Loucy (cell line): ENCODE measurements around the gene TMEM196.
"Not testable (repeated sequence)": the region's sequence is repeated elsewhere in the genome, so short reads cannot be mapped to it uniquely, and the experiment has no call there.

Experiments used
- H2AFZ ChIP-seq: fragments of 200-600 bp; sonication (generic); 2 replicates; pipeline ENCODE4 v1.6.0; 2016; ENCODE audit warnings: antibody characterized with exemption, mild to moderate bottlenecking, low read length, moderate library complexity
- H3F3A ChIP-seq: fragments of 200-600 bp; 2 replicates; pipeline ENCODE4 v1.6.0; 2016; ENCODE audit warnings: antibody characterized with exemption, low read depth, mild to moderate bottlenecking
- H3K27me3 ChIP-seq: fragments of 200-600 bp; sonication (generic); 2 replicates; pipeline ENCODE4 v1.6.1; 2014; ENCODE audit warnings: low read length, mild to moderate bottlenecking; ENCODE audit not compliant: insufficient read depth, poor library complexity, severe bottlenecking
- H3K36me3 ChIP-seq: fragments of 200-600 bp; sonication (generic); 2 replicates; pipeline ENCODE4 v1.6.1; 2016; ENCODE audit warnings: low read length; ENCODE audit not compliant: insufficient read depth
- H3K4me1 ChIP-seq: fragments of 200-600 bp; sonication (generic); 2 replicates; pipeline ENCODE4 v1.5.1; 2014; ENCODE audit warnings: low read length, mild to moderate bottlenecking; ENCODE audit not compliant: insufficient read depth, poor library complexity, severe bottlenecking
- H3K4me2 ChIP-seq: fragments of 200-600 bp; sonication (generic); 2 replicates; pipeline ENCODE4 v1.6.0; 2014; ENCODE audit warnings: antibody characterized with exemption, low read length, low read depth, mild to moderate bottlenecking; ENCODE audit not compliant: poor library complexity, severe bottlenecking
- H3K4me3 ChIP-seq: fragments of 200-600 bp; sonication (generic); 2 replicates; pipeline ENCODE4 v1.5.1; 2014; ENCODE audit warnings: low read length, mild to moderate bottlenecking, mixed read lengths; ENCODE audit not compliant: poor library complexity, severe bottlenecking
- H3K79me2 ChIP-seq: fragments of 200-600 bp; sonication (generic); 2 replicates; pipeline ENCODE4 v1.6.1; 2014; ENCODE audit warnings: low read length; ENCODE audit not compliant: insufficient read depth
- H3K9ac ChIP-seq: fragments of 200-600 bp; sonication (generic); 2 replicates; pipeline ENCODE4 v1.6.0; 2014; ENCODE audit warnings: mild to moderate bottlenecking, low read depth, low read length, moderate library complexity; ENCODE audit not compliant: poor library complexity, severe bottlenecking
- H3K9me2 ChIP-seq: fragments of 200-600 bp; sonication (generic); replicated peaks from 2 replicates; pipeline ENCODE4 v1.6.1; 2016; ENCODE audit warnings: low read depth, low read length, mixed read lengths
- H3K9me3 ChIP-seq: fragments of 200-600 bp; sonication (generic); 2 replicates; pipeline ENCODE4 v1.6.1; 2014; ENCODE audit warnings: mild to moderate bottlenecking, antibody characterized with exemption, low read length, low read depth; ENCODE audit not compliant: insufficient read depth
- H4K20me1 ChIP-seq: fragments of 200-600 bp; sonication (generic); 2 replicates; pipeline ENCODE4 v1.6.0; 2014; ENCODE audit warnings: antibody characterized with exemption, low read length, mild to moderate bottlenecking; ENCODE audit not compliant: insufficient read depth, poor library complexity, severe bottlenecking
- CTCF ChIP-seq: fragments of 200-600 bp; sonication (generic); conservative IDR thresholded peaks from 2 replicates; pipeline ENCODE4 v1.5.1; 2014; ENCODE audit warnings: mild to moderate bottlenecking, antibody characterized with exemption, low read length
- EZH2phosphoT487 ChIP-seq: fragments of 200-600 bp; IDR thresholded peaks from 2 replicates; pipeline ENCODE4 v1.6.1; 2018; ENCODE audit warnings: antibody characterized with exemption, mild to moderate bottlenecking, moderate library complexity, borderline replicate concordance

The TMEM196 gene

DNA sequence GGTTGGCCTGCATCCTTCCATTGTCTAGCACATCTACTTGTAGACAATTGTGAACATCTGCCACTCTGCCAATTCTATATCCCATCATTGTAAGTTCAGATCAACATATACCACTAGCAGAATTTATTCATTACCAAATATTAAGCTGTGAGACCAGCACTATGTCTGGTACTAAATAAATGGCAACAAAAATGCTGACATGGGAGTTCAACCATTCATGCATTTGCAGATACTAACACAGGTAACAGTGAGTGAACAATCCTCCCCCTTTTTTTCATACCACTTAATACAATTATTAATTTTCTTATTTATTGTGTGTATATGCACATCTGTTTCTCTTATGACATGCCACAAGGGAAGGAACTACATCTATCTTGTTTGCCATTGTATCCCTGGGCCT lies 76.5 kb downstream of the TMEM196 start:
- H3K4me2 ChIP-seq = no peak overlapping the region
- H3K9me3 ChIP-seq = no peaks in the 10 kb centered on the region
- no peak overlapping the region for H3K9ac ChIP-seq
- no peak overlapping the region for H2AFZ ChIP-seq
- no peaks in the 10 kb centered on the region for H3K9me2 ChIP-seq
- no peak overlapping the region for H3K4me3 ChIP-seq
- H4K20me1 ChIP-seq = no peaks in the 10 kb centered on the region
- H3K79me2 ChIP-seq = peaks cover 21% of the 10 kb centered on the region
- peaks cover 23% of the 10 kb centered on the region for H3K4me1 ChIP-seq
- no peak for TF ChIP-seq EZH2phosphoT487
- no peak for TF ChIP-seq CTCF
- no peaks in the 10 kb centered on the region for H3F3A ChIP-seq
- H3K27me3 ChIP-seq = no peaks in the 10 kb centered on the region
- peaks cover 45% of the 10 kb centered on the region for H3K36me3 ChIP-seq

- Histone ChIP-seq H3K4me3 (no peak overlapping the region), H3K9ac (no peak overlapping the region), H3K4me1 (no peaks in the 10 kb centered on the region), H3K9me3 (no peaks in the 10 kb centered on the region), H3K79me2 (no peaks in the 10 kb centered on the region), H2AFZ (no peak overlapping the region), H4K20me1 (no peaks in the 10 kb centered on the region), H3K9me2 (no peaks in the 10 kb centered on the region), H3K36me3 (peaks cover 9% of the 10 kb centered on the region), H3K27me3 (no peaks in the 10 kb centered on the region), H3K4me2 (no peak overlapping the region), H3F3A (no peaks in the 10 kb centered on the region)
- no peak for TF ChIP-seq EZH2phosphoT487
- TF ChIP-seq CTCF = no peak
Measured at GRCh38 chr7:19692111-19692828, 81.1 kb downstream of the TMEM196 start.

- TF ChIP-seq EZH2phosphoT487 = no peak
- no peak for TF ChIP-seq CTCF
- no peak overlapping the region for H3K4me3 ChIP-seq
- H3K9me3 ChIP-seq = no peaks in the 10 kb centered on the region
- no peaks in the 10 kb centered on the region for H3K4me1 ChIP-seq
- no peaks in the 10 kb centered on the region for H3K79me2 ChIP-seq
- no peaks in the 10 kb centered on the region for H3K36me3 ChIP-seq
- no peaks in the 10 kb centered on the region for H3F3A ChIP-seq
- H3K9ac ChIP-seq = no peak overlapping the region
- no peaks in the 10 kb centered on the region for H3K9me2 ChIP-seq
- H3K27me3 ChIP-seq = no peaks in the 10 kb centered on the region
- no peaks in the 10 kb centered on the region for H4K20me1 ChIP-seq
- no peak overlapping the region for H3K4me2 ChIP-seq
- H2AFZ ChIP-seq = no peak overlapping the region
Measured at GRCh38 chr7:19690736-19691135, 82.7 kb downstream of the TMEM196 start.

DNA sequence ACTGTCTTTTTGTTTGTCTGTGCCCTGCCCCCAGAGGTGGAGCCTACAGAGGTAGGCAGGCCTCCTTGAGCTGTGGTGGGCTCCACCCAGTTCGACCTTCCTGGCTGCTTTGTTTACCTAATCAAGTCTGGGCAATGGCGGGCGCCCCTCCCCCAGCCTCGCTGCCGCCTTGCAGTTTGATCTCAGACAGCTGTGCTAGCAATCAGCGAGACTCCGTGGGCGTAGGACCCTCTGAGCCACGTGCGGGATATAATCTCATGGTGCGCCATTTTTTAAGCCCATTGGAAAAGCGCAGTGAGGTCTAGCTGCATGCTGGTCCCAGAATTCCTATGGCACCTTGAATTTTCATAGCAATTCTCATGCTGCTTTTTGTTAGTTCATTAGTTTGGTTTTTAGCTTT lies 84.3 kb downstream of the TMEM196 start:
- not testable (repeated sequence) for H3K27me3 ChIP-seq, H3K9ac ChIP-seq, H3F3A ChIP-seq, H3K9me3 ChIP-seq, H3K4me3 ChIP-seq, H3K4me2 ChIP-seq, H2AFZ ChIP-seq, H4K20me1 ChIP-seq, H3K36me3 ChIP-seq, H3K4me1 ChIP-seq, H3K79me2 ChIP-seq, H3K9me2 ChIP-seq
